GM18858 (cell line): ENCODE measurements around the gene CEP55.

Experiments
- ATAC-seq: cut with Tn5 transposase; IDR thresholded peaks from one replicate; pipeline ENCODE4 v1.9.1; 2021; ENCODE audit not compliant: unreplicated experiment

Gene CEP55

GRCh38 chr10:93559490-93559889 is 63.1 kb downstream of the CEP55 start:
- no peak for ATAC-seq

- no peak for ATAC-seq
Observed at GRCh38 chr10:93560541-93560940, 64.1 kb downstream of the CEP55 start.

- no peak for ATAC-seq
Observed at GRCh38 chr10:93565446-93565845, 69.0 kb downstream of the CEP55 start.

- no peak for ATAC-seq
Observed at GRCh38 chr10:93566435-93567276, 70.2 kb downstream of the CEP55 start, which contains the start of gene FFAR4. TSS of gene FFAR4 (plus strand) at chr10:93566665. CDS start at chr10:93566721, 56 bp downstream.

GRCh38 chr10:93567277-93568104 is 71.1 kb downstream of the CEP55 start:
- no peak for ATAC-seq

- ATAC-seq: no peak
Observed at GRCh38 chr10:93568105-93568390, 71.6 kb downstream of the CEP55 start.

GRCh38 chr10:93570383-93570782 is 74.0 kb downstream of the CEP55 start:
- ATAC-seq: no peak

GRCh38 chr10:93572606-93573005 is 76.2 kb downstream of the CEP55 start:
- ATAC-seq: no peak

- ATAC-seq: no peak
Observed at GRCh38 chr10:93573051-93573909, 76.9 kb downstream of the CEP55 start.

GRCh38 chr10:93573924-93574323 is 77.5 kb downstream of the CEP55 start:
- no peak for ATAC-seq

GRCh38 chr10:93576888-93577287 is 80.5 kb downstream of the CEP55 start:
- ATAC-seq: no peak

- no peak for ATAC-seq
Observed at GRCh38 chr10:93577565-93577964, 81.2 kb downstream of the CEP55 start.
